Osteocyte (in vitro differentiated cells): ENCODE measurements around the gene MPZL2. TPM values are rescaled to one million over a fixed set of nuclear protein-coding genes. Genes with fewer than 3 reads are reported as not detected.
"Not testable (repeated sequence)": the region's sequence is repeated elsewhere in the genome, so short reads cannot be mapped to it uniquely, and the experiment has no call there.

Experiments
- DNase-seq: peaks from one replicate; pipeline ENCODE4 v3.0.0; 2021; ENCODE audit warnings: mixed read lengths; ENCODE audit not compliant: unreplicated experiment; ENCODE audit errors: extremely low spot score
- H3K27ac Mint-ChIP-seq: one replicate; pipeline ENCODE4 v1.8.0; 2021; ENCODE audit warnings: mild to moderate bottlenecking, mixed read lengths; ENCODE audit not compliant: unreplicated experiment
- H3K27me3 Mint-ChIP-seq: one replicate; pipeline ENCODE4 v1.8.0; 2021; ENCODE audit warnings: mixed read lengths; ENCODE audit not compliant: unreplicated experiment
- H3K36me3 Mint-ChIP-seq: one replicate; pipeline ENCODE4 v1.8.0; 2021; ENCODE audit warnings: mixed read lengths; ENCODE audit not compliant: unreplicated experiment
- H3K4me1 Mint-ChIP-seq: one replicate; pipeline ENCODE4 v1.8.0; 2021; ENCODE audit warnings: mixed read lengths; ENCODE audit not compliant: unreplicated experiment
- H3K4me3 Mint-ChIP-seq: one replicate; pipeline ENCODE4 v1.8.0; 2021; ENCODE audit warnings: mild to moderate bottlenecking, moderate library complexity, mixed read lengths; ENCODE audit not compliant: unreplicated experiment
- H3K9me3 Mint-ChIP-seq: one replicate; pipeline ENCODE4 v1.8.0; 2021; ENCODE audit warnings: mixed read lengths; ENCODE audit not compliant: unreplicated experiment
- CTCF ChIP-seq: fragments of 200-600 bp; sonication (generic); IDR thresholded peaks from 2 replicates; pipeline ENCODE4 v1.5.0; 2021; ENCODE audit warnings: antibody characterized with exemption, mild to moderate bottlenecking, moderate library complexity
- total RNA-seq: library from RNA; stranded (reverse); gene quantifications from 2 replicates; pipeline ENCODE4 v1.2.1, GENCODE V29; 2021

Gene MPZL2
- total RNA-seq, 1 donor from 2014 or later = not detected

DNA sequence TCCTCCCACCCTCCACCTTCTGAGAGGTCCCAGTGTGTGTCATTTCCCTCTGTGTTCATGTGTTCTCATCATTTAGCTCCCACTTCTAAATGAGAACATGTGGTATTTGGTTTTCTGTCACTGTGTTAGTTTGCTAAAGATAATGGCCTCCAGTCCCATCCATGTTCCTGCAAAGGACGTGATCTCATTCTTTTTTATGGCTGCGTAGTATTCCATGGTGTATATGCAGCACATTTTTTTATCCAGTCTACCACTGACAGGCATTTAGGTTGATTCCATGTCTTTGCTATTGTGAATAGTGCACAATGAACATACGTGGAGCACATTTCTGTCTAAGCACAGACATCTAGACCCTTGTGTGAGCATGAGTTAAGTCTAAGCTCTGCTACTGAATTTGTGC, 46.2 kb upstream of the MPZL2 start:
- no peak overlapping the region for H3K4me3 Mint-ChIP-seq
- H3K9me3 Mint-ChIP-seq = no peaks in the 10 kb centered on the region
- H3K36me3 Mint-ChIP-seq = no peaks in the 10 kb centered on the region
- no peak overlapping the region for H3K27ac Mint-ChIP-seq
- peaks cover 37% of the 10 kb centered on the region for H3K27me3 Mint-ChIP-seq
- TF ChIP-seq CTCF = no peak
- H3K4me1 Mint-ChIP-seq = no peaks in the 10 kb centered on the region
- no peak for DNase-seq

- H3K27ac Mint-ChIP-seq, H3K9me3 Mint-ChIP-seq, H3K4me1 Mint-ChIP-seq, H3K36me3 Mint-ChIP-seq, H3K4me3 Mint-ChIP-seq, DNase-seq: not testable (repeated sequence)
- peaks cover 44% of the 10 kb centered on the region for H3K27me3 Mint-ChIP-seq
Observed at GRCh38 chr11:118308995-118309528, 45.0 kb upstream of the MPZL2 start.

- no peak for TF ChIP-seq CTCF
- Mint-ChIP-seq H3K27me3 (peaks cover 46% of the 10 kb centered on the region), H3K9me3 (no peaks in the 10 kb centered on the region), H3K27ac (no peak overlapping the region), H3K4me1 (no peaks in the 10 kb centered on the region), H3K4me3 (no peak overlapping the region), H3K36me3 (no peaks in the 10 kb centered on the region)
- DNase-seq = no peak
Observed at GRCh38 chr11:118306556-118306955, 42.5 kb upstream of the MPZL2 start.

GRCh38 chr11:118305726-118306125, 41.6 kb upstream of the MPZL2 start:
- H3K4me3 Mint-ChIP-seq = no peak overlapping the region
- no peaks in the 10 kb centered on the region for H3K36me3 Mint-ChIP-seq
- no peak for TF ChIP-seq CTCF
- no peaks in the 10 kb centered on the region for H3K4me1 Mint-ChIP-seq
- no peak overlapping the region for H3K27ac Mint-ChIP-seq
- peaks cover 46% of the 10 kb centered on the region for H3K27me3 Mint-ChIP-seq
- no peak for DNase-seq
- H3K9me3 Mint-ChIP-seq = no peaks in the 10 kb centered on the region

DNA sequence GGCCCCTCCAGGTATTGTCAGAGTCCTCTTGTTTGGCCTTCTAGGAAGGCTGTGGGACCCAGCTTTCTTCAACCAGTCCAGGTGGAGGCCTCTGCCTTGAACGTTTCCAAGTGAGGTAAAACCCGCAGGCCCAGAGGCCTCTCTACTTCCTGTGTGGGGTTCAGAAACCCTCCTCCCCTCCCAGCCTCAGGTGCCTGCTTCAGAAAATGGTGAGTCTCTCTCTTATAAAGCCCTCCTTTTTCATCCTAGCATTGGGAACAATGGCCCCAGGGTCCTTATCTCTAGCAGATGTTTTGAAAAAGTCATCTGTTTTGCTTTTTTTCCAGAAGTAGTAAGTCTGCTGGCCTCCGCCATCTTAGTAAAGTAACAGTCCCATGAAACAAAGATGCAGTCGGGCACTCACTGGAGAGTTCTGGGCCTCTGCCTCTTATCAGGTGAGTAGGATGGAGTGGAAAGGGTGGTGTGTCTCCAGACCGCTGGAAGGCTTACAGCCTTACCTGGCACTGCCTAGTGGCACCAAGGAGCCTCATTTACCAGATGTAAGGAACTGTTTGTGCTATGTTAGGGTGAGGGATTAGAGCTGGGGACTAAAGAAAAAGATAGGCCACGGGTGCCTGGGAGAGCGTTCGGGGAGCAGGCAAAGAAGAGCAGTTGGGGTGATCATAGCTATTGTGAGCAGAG, 40.6 kb upstream of the MPZL2 start, which contains the start of gene CD3E:
Gene CD3E (plus strand): TSS at position 163 of the 681 bp plus-strand sequence. CDS start 223 bp downstream, at position 386.
- DNase-seq = no peak
- Mint-ChIP-seq H3K27ac (no peak within 1 kb of the TSS), H3K9me3 (no peaks in the 10 kb centered on the region), H3K4me3 (no peak within 1 kb of the TSS), H3K4me1 (no peaks in the 10 kb centered on the region), H3K27me3 (peaks cover 42% of the 10 kb centered on the region), H3K36me3 (no peaks in the 10 kb centered on the region)
- TF ChIP-seq CTCF = no peak
